Measurements from ENCODE around the gene COL6A1. TPM values are rescaled to one million over a fixed set of nuclear protein-coding genes. Genes with fewer than 3 reads are reported as not detected.
A peak's percentile ranks its signal among the peaks of the same experiment; 100 is the strongest.

The COL6A1 gene
- total and polyA plus RNA-seq, 2 of the 4 experiments (the other 2 are of a cell fraction): 173 to 1,578 TPM

GRCh38 chr21:45999581-46000181, 18.1 kb downstream of the COL6A1 start:
- Histone ChIP-seq H3K36me3 (ENCODE audit: control insufficient read depth, insufficient read depth, low read length) (peaks cover 97% of the 10 kb centered on the region), H2BK15ac (ENCODE audit: low read depth, low read length) (no peak overlapping the region), H3K27ac (ENCODE audit: insufficient read depth, low read length) (peak overlapping the region; percentile 28; the same call in 1 of the 2 replicates), H3K4me2 (ENCODE audit: low read depth, low read length) (no peak overlapping the region), H3K18ac (ENCODE audit: low read depth, low read length) (no peak overlapping the region), H2BK120ac (ENCODE audit: low read depth, low read length) (no peak overlapping the region), H2BK20ac (ENCODE audit: low read depth, low read length) (no peak overlapping the region), H3K27me3 (ENCODE audit: control insufficient read depth, insufficient read depth, low read length) (no peaks in the 10 kb centered on the region), H4K8ac (ENCODE audit: low read depth in 2 of 2, low read length in 2 of 2) (no peak overlapping the region), H3K14ac (replicated peaks; ENCODE audit: low read depth, low read length) (no peak overlapping the region), H4K91ac (ENCODE audit: insufficient read depth, low read depth, low read length) (no peak overlapping the region), H3K4ac (ENCODE audit: low read depth, low read length) (no peak overlapping the region), H3K9me3 (ENCODE audit: control insufficient read depth, insufficient read depth, low read length) (no peaks in the 10 kb centered on the region), H3K9me1 (ENCODE audit: insufficient read depth, low read length) (no peaks in the 10 kb centered on the region), H3K4me3 (ENCODE audit: insufficient read depth, low read depth, low read length) (no peak overlapping the region), H3K23ac (ENCODE audit: low read depth, low read length) (no peak overlapping the region), H3K79me1 (ENCODE audit: low read depth in 1 of 2, low read length in 2 of 2) (peaks cover 13 to 48% of the 10 kb centered on the region in 2 experiments), H4K5ac (ENCODE audit: low read depth, low read length) (no peak overlapping the region), H2AK5ac (ENCODE audit: low read depth, low read length) (no peak overlapping the region), H4K20me1 (ENCODE audit: insufficient read depth, low read length) (peaks cover 68% of the 10 kb centered on the region), H3K9ac (ENCODE audit: low read depth, low read length) (no peak overlapping the region), H3K56ac (ENCODE audit: extremely low read depth, insufficient read depth, low read length) (no peak overlapping the region), H2AK9ac (replicated peaks; ENCODE audit: low read depth, low read length, poor library complexity) (peak overlapping the region; percentile 19), H3K4me1 (ENCODE audit: control insufficient read depth, insufficient read depth, low read length) (0 out of 2 replicates have a peak, but pooled peaks cover 1% of the 10 kb centered on the region), H2AFZ (replicated peaks; ENCODE audit: low read length, poor library complexity) (no peak overlapping the region), H2BK5ac (ENCODE audit: low read depth, low read length, poor library complexity, severe bottlenecking) (no peak overlapping the region)
- ATAC-seq (ENCODE audit: low read depth) (no peak), DNase-seq (no peak)
- in situ Hi-C loops (cut with MboI; ENCODE audit: low sequenced_read_pairs) (no loop called here), intact Hi-C loops (cut with micrococcal nuclease) (loop anchor here (5.0 kb wide), 1 partner anchor 98 kb away; the partner anchor contains the start of gene COL6A2), dilution Hi-C loops (cut with HindIII; ENCODE audit: low sequenced_read_pairs, unreplicated experiment) (no loop called here)
- POLR2A ChIA-PET (ENCODE audit: unreplicated experiment): no interaction called here
- WGBS, 2 experiments (ENCODE audit: extremely low coverage in 2 of 2, insufficient read length in 1 of 2): 90% methylated on average over 11 of the region's 21 CpGs; no CpG with 5 or more reads in 1 of the 2 experiments
- no peak for TF ChIP-seq USF2 (IDR thresholded peaks at IDR 0.05; ENCODE audit: low read depth, low read length)
- no peak for TF ChIP-seq CEBPB (IDR thresholded peaks at IDR 0.05; ENCODE audit: low read depth, low read length)
- TF ChIP-seq BHLHE40 (IDR thresholded peaks at IDR 0.05; ENCODE audit: low read depth, low read length): no peak
- TF ChIP-seq NFE2L2 (IDR thresholded peaks at IDR 0.05; ENCODE audit: low read depth, low read length): no peak
- no peak for TF ChIP-seq ELK1 (IDR thresholded peaks at IDR 0.05; ENCODE audit: borderline replicate concordance, low read depth, low read length)
- TF ChIP-seq SMC3 (IDR thresholded peaks at IDR 0.05; ENCODE audit: low read depth, low read length): no peak
- no peak for TF ChIP-seq MAFK (IDR thresholded peaks at IDR 0.05; ENCODE audit: low read depth, low read length)
- no peak for TF ChIP-seq MXI1 (IDR thresholded peaks at IDR 0.05; ENCODE audit: borderline replicate concordance, low read depth, low read length)
- no peak for TF ChIP-seq CTCF (conservative IDR thresholded peaks at IDR 0.05; ENCODE audit: low read depth, low read length)
- TF ChIP-seq RAD21 (IDR thresholded peaks at IDR 0.05; ENCODE audit: low read length): no peak
- TF ChIP-seq CHD1 (IDR thresholded peaks at IDR 0.05; ENCODE audit: low read depth, low read length): no peak
- no peak for TF ChIP-seq FOS (IDR thresholded peaks at IDR 0.05; ENCODE audit: low read depth, low read length)
- no peak for TF ChIP-seq RFX5 (IDR thresholded peaks at IDR 0.05; ENCODE audit: low read depth, low read length)
- TF ChIP-seq MAZ (IDR thresholded peaks at IDR 0.05; ENCODE audit: borderline replicate concordance, low read depth, low read length): no peak
- no peak for TF ChIP-seq RCOR1 (IDR thresholded peaks at IDR 0.05; ENCODE audit: insufficient replicate concordance, low read length)
- no peak for TF ChIP-seq POLR2A (IDR thresholded peaks at IDR 0.05; ENCODE audit: low read depth, low read length)
- CTCF ChIA-PET: no interaction called here
- BruUV-seq (replicated peaks): no TSS peak

All from IMR-90 (cell line).